Kidney glomerular epithelial cell (primary cell): Measurements from ENCODE around the gene GK.
A peak's percentile ranks its signal among the peaks of the same experiment; 100 is the strongest.
"Not testable (repeated sequence)": the region's sequence is repeated elsewhere in the genome, so short reads cannot be mapped to it uniquely, and the experiment has no call there.

Experiments
- DNase-seq: peaks from one replicate; lab custom pipeline; 2025; lab: John Stamatoyannopoulos, UW

The GK gene

DNA sequence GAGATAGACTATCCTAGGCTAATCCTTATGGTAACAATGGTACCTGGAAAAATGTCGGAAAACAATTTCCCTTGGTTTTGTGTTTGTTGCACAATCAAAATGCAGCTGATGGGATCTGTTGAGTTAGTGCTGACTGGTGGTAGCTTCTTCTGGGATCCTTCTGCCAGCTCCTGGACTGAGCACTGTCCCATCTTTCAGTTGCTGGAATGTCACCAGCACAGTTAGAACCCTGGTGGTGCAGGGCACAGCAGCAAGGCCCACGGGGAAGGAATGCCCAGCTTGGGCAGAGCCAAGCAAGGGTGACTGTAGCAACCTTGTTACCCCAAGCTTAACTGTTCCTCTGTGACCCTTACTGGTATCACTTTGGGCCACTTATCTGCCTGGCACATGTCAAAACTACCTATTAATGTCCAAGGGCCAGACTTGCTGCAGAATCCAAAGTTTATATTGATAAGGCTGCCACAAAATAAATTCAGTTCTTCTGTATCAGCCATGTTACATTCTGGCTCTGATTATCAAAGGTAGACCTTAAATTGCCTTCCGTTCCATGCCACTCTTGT lies 53.1 kb downstream of the GK start:
- DNase-seq: no peak

GRCh38 chrX:30712214-30712613 lies 59.0 kb downstream of the GK start:
- DNase-seq: no peak

DNA sequence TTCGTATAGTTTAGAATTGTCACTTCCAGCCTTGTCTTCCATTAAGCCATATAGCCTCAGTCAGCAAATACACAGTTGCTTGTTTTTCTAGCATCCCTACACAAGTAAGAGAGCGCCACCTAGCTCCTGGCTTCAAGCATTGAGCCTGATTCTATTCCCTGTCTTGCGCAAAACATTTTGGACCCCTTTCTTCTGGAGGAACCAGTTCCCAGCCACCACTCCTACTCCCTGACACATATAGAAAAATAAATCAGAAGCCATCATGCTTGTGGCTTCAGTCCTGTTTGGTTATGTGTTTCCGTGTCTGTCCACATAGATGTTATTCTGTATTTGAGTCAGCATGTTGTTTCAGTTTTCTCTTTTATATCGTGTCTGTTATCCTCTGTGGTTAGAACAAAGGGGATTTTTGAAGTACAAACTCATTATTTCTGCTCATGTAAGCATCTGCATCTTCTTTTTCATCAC lies 59.9 kb downstream of the GK start:
- no peak for DNase-seq

- no peak for DNase-seq
Observed at GRCh38 chrX:30714138-30714537, 60.9 kb downstream of the GK start.

- DNase-seq: no peak
Observed at GRCh38 chrX:30715976-30716375, 62.8 kb downstream of the GK start.

DNA sequence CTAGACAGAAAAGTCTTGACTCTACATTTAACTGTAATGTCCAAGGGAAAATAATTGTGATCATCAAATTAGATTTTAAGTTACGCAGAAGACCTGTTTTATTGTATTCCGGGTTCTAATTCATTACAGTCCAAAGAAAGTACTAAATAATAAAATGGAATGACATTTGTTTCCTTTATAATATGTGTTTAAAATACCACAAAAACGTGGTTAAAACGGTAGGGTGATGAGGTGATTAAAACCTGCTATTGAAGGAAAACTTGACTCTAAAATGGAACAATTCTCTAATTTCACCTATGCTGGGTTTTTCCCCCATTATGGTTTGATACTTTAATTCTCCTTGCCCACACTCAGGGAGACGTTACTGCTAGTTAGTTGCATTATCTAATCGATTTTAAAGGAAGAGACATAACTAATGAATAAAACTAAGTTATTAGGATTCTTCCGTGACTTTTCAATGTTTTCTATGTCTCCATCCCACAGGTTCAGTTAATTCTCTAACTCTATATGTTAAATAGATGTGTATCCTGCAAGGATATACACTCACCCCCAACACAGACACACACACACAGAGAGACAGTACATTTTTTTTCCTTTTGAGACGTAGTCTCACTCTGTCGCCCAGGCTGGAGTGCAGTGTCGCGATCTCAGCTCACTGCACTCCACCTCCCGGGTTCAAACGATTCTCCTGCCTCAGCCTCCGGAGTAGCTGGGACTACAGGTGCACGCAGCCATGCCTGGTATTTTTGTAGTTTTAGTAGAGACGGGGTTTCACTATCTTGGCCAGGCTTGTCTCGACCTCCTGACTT lies 80.8 kb downstream of the GK start:
- no peak for DNase-seq

GRCh38 chrX:30734782-30735181 lies 81.6 kb downstream of the GK start:
- no peak for DNase-seq

- peak; percentile 52 for DNase-seq
Observed at GRCh38 chrX:30735839-30736238, 82.6 kb downstream of the GK start.

DNA sequence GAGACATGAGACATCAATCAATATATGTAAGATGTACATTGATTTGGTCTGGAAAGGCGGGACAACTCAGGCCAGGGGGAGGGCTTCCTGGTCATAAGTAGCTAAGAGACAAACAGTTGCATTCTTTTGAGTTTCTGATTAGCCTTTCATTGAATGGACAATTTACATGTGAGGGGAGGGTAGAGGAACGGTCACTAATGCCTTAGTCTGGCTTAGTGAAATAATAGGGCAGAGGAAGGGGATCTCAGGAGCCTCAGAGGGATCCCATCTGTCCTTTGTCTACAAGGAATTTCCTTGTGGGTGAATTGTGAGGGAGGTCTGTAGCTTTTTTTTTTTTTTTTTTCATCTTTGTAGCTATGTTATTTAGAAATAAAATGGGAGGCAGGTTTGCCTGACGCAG lies 88.3 kb downstream of the GK start:
- DNase-seq: no peak

- DNase-seq: no peak
Observed at GRCh38 chrX:30748342-30748960, 95.2 kb downstream of the GK start.

- DNase-seq: no peak
Observed at GRCh38 chrX:30751497-30751896, 98.3 kb downstream of the GK start.

GRCh38 chrX:30762755-30763154 lies 109.5 kb downstream of the GK start:
- no peak for DNase-seq

GRCh38 chrX:30773764-30774163 lies 120.5 kb downstream of the GK start:
- DNase-seq: not testable (repeated sequence)

DNA sequence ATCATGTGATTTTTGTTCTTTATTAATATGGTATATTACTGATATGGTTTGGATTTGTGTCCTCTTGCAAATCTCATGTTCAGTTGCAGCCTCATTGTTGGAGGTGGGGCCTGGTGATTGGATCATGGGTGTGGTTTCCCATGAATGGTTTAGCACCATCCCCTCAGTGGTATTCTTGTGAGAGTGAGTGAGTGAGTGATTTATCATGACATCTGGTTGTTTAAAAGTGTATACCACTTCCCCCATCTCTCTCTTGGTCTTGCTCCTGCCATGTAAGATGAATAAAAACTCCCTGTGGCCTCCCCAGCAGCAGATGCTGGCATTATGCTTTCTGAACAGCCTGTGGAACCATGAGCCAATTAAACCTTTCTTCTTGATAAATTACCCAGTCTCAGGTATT lies 124.4 kb downstream of the GK start:
- DNase-seq: no peak

DNA sequence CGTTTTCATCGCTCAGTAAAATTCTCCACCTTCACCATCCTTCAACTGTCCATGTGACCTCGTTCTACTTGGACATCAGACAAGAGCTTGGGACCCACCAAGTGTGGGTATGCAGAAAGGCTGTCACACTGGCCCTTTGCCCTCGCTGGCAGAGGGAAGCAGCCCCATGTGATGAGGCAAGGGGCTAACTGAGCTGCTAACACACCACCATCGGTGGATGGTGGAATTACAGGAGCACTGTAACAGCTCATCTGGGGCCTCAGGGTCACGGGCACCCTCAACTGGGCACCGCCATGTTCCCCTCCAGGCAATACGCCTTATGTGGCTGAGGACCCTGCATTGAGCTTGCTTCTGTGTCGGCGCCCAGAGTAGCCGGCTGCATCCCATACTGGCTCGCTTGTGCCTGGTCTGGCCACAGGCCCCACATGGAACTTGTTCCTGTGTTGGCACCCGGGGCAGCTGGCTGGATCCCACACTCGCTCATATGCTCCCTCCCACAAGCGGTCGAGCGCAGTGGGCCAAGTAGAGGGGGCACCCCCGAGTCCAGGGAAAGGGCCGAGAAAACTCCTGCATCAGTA lies 126.3 kb downstream of the GK start:
- DNase-seq: no peak
